ENCODE data around the gene ZFP2. TPM values are rescaled to one million over a fixed set of nuclear protein-coding genes. Genes with fewer than 3 reads are reported as not detected.

The ZFP2 gene
- 1.3 and 2.8 TPM in 2 replicates for total RNA-seq

GRCh38 chr5:178895615-178896571, at the start of gene ZFP2:
TSS of gene ZFP2 (plus strand) at chr5:178895913. CDS start at chr5:178931314, 35,401 bp downstream.

GRCh38 chr5:178859625-178860521, 35.8 kb upstream of the ZFP2 start, which contains the start of gene ZNF354B:
TSS of gene ZNF354B (plus strand) at chr5:178859953. CDS start at chr5:178861048, 1,095 bp downstream.

GRCh38 chr5:178940569-178941360, 45.1 kb downstream of the ZFP2 start, which contains the start of gene ZNF454:
TSS of gene ZNF454 (plus strand) at chr5:178941198. CDS start at chr5:178942792, 1,594 bp downstream.

Other genes with a start within 250 kb of the ZFP2 start
- 7.7 and 10.8 TPM in 2 replicates for gene ZNF354A, start 165.3 kb upstream of the ZFP2 start, total RNA-seq
- gene ZNF354B, start 36.0 kb upstream of the ZFP2 start, total RNA-seq, result 5.9 and 6.7 TPM in 2 replicates
- 2.0 and 4.4 TPM in 2 replicates for gene ZNF454, start 45.3 kb downstream of the ZFP2 start, total RNA-seq
- not detected in 2 replicates for gene GRM6, start 99.4 kb downstream of the ZFP2 start, total RNA-seq
- gene ZNF879, start 127.9 kb downstream of the ZFP2 start, total RNA-seq, result 1.2 and 1.4 TPM in 2 replicates
- gene ZNF354C, start 164.5 kb downstream of the ZFP2 start, total RNA-seq, result 3.3 and 4.3 TPM in 2 replicates